ENCODE measurements around the gene PALM.
"Not testable (repeated sequence)": the region's sequence is repeated elsewhere in the genome, so short reads cannot be mapped to it uniquely, and the experiment has no call there.

PALM gene

GRCh38 chr19:679418-680286 lies 29.1 kb upstream of the PALM start:
- peak; percentile 30 for DNase-seq

- peak; percentile 91 for DNase-seq
Measured at GRCh38 chr19:680287-681028, 28.3 kb upstream of the PALM start.

- DNase-seq = no peak
Measured at GRCh38 chr19:681029-682019, 27.4 kb upstream of the PALM start.

- DNase-seq = no peak
Measured at GRCh38 chr19:682678-683320, 25.9 kb upstream of the PALM start.

GRCh38 chr19:685454-685931 lies 23.2 kb upstream of the PALM start:
- DNase-seq = no peak

GRCh38 chr19:686589-687297 lies 22.0 kb upstream of the PALM start:
- DNase-seq = no peak

GRCh38 chr19:687569-688166 lies 21.1 kb upstream of the PALM start:
- DNase-seq = no peak

GRCh38 chr19:688214-688613 lies 20.5 kb upstream of the PALM start:
- DNase-seq = no peak

GRCh38 chr19:688992-689391 lies 19.7 kb upstream of the PALM start:
- no peak for DNase-seq

GRCh38 chr19:690203-690602 lies 18.5 kb upstream of the PALM start:
- DNase-seq = no peak

GRCh38 chr19:694481-695351 lies 14.0 kb upstream of the PALM start:
- DNase-seq = no peak

GRCh38 chr19:695352-695949 lies 13.3 kb upstream of the PALM start, which contains the start of gene PRSS57:
Gene PRSS57, minus strand, starts transcription at chr19:695452. Its CDS starts 22 bp downstream, at chr19:695430.
- no peak for DNase-seq

- DNase-seq = not testable (repeated sequence)
Measured at GRCh38 chr19:698529-698928, 10.2 kb upstream of the PALM start.

- not testable (repeated sequence) for DNase-seq
Measured at GRCh38 chr19:699885-700284, 8.8 kb upstream of the PALM start.

GRCh38 chr19:702847-703246 lies 5.9 kb upstream of the PALM start:
- not testable (repeated sequence) for DNase-seq

- no peak for DNase-seq
Measured at GRCh38 chr19:703329-703650, 5.4 kb upstream of the PALM start.

GRCh38 chr19:703651-704446 lies 4.9 kb upstream of the PALM start:
- DNase-seq = no peak

- no peak for DNase-seq
Measured at GRCh38 chr19:704447-704741, 4.3 kb upstream of the PALM start.
